ENCODE data around the gene TBC1D23. TPM values are rescaled to one million over a fixed set of nuclear protein-coding genes. Genes with fewer than 3 reads are reported as not detected.
"Not testable (repeated sequence)": the region's sequence is repeated elsewhere in the genome, so short reads cannot be mapped to it uniquely, and the experiment has no call there.

The TBC1D23 gene
- total and polyA plus RNA-seq, 11 donors: 13.6 to 41.7 (median 32.9) TPM

DNA sequence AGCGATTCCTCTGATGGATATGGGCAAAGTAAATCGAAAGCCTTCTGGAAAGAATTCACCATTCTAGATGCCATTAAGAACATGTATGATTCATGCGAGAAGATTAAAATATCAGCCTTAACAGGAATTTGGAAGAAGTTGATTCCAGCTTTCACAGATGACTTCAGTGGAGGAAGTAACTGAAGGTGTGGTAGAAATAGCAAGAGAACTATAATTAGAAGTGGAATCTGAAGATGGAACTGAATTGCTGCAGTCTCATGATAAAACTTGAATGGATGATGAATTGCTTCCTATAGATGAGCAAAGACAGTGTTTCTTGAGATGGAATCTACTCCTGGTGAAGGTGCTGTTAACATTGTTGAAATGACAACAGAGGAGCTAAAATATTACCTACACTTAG is 30.1 kb upstream of the TBC1D23 start:
- H3K27ac ChIP-seq: no peak overlapping the region
- DNase-seq: no peak
- H3K9me3 ChIP-seq: peaks cover 0 to 11% (median 0%) of the 10 kb centered on the region in 12 donors
- WGBS, 4 donors: 86 to 93% (median 90%) methylated on average over 3 of the region's 3 CpGs
- intact Hi-C loops (cut with DNase I): no loop called here
- H3K4me1 ChIP-seq: peaks cover 0 to 23% (median 10%) of the 10 kb centered on the region in 12 donors
- no peak overlapping the region for H3K4me3 ChIP-seq
- TF ChIP-seq, protein P1, sequence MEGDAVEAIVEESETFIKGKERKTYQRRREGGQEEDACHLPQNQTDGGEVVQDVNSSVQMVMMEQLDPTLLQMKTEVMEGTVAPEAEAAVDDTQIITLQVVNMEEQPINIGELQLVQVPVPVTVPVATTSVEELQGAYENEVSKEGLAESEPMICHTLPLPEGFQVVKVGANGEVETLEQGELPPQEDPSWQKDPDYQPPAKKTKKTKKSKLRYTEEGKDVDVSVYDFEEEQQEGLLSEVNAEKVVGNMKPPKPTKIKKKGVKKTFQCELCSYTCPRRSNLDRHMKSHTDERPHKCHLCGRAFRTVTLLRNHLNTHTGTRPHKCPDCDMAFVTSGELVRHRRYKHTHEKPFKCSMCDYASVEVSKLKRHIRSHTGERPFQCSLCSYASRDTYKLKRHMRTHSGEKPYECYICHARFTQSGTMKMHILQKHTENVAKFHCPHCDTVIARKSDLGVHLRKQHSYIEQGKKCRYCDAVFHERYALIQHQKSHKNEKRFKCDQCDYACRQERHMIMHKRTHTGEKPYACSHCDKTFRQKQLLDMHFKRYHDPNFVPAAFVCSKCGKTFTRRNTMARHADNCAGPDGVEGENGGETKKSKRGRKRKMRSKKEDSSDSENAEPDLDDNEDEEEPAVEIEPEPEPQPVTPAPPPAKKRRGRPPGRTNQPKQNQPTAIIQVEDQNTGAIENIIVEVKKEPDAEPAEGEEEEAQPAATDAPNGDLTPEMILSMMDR (IDR thresholded peaks at IDR 0.05): no peak
- no peak for TF ChIP-seq POLR2A (IDR thresholded peaks at IDR 0.05)
- H3K36me3 ChIP-seq: no peaks in the 10 kb centered on the region
- H3K27me3 ChIP-seq: no peaks in the 10 kb centered on the region
- ATAC-seq: no peak

DNA sequence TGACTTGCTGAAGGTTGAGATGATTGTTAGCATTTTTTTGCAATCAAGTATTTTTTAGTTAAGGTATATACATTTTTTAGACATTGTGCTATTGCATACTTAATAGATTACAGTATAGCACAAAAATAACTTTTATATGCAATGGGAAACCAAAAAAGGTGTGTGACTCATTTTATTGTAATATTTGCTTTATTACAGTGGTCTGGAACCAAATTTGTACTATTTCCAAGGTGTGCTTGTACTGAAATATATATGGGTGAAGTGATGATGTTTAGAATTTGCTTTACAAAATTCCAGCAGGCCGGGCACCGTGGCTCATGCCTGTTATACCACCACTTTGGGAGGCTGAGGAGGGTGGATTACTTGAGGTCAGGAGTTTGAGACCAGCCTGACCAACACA is 29.1 kb upstream of the TBC1D23 start:
- no peak for DNase-seq
- H3K4me1 ChIP-seq: peaks cover 0 to 20% (median 7%) of the 10 kb centered on the region in 12 donors
- TF ChIP-seq, protein P1 (IDR thresholded peaks at IDR 0.05): no peak
- H3K36me3 ChIP-seq: no peaks in the 10 kb centered on the region
- H3K4me3 ChIP-seq: no peak overlapping the region
- no peak for ATAC-seq
- intact Hi-C loops (cut with DNase I): no loop called here
- no peaks in the 10 kb centered on the region for H3K27me3 ChIP-seq
- 91 to 100% (median 97%) methylated on average over 2 of the region's 2 CpGs for WGBS, 4 donors
- H3K9me3 ChIP-seq: peaks cover 0 to 11% (median 0%) of the 10 kb centered on the region in 12 donors
- H3K27ac ChIP-seq: no peak overlapping the region

DNA sequence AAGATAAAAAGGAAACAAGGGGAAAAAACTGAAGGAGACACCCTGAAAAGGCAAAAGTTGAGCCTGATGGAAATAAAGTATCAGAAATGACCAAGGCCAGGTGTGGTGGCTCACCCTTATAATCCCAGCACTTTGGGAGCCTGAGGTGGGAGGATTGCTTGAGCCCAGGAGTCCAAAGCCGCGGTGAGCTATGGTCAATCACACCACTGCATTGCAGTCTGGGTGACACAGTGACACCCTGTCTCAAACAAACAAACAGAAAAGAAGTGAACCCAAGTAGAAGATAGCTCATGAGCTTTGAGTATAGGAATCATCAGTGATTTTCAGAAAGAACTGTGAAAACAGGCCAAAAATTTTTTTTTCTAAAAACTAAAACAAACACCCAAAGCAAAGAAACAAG is 26.4 kb upstream of the TBC1D23 start:
- Histone ChIP-seq H3K27ac (no peak overlapping the region), H3K9me3 (peaks cover 0 to 30% (median 13%) of the 10 kb centered on the region in 12 donors), H3K36me3 (no peaks in the 10 kb centered on the region), H3K4me1 (peaks cover 0 to 11% (median 0%) of the 10 kb centered on the region in 12 donors), H3K27me3 (no peaks in the 10 kb centered on the region), H3K4me3 (no peak overlapping the region)
- ATAC-seq (no peak), DNase-seq (no peak)
- WGBS, 4 donors: 80 to 91% (median 85%) methylated on average over 2 of the region's 2 CpGs
- intact Hi-C loops (cut with DNase I): no loop called here
- no peak for TF ChIP-seq POLR2A (IDR thresholded peaks at IDR 0.05)

DNA sequence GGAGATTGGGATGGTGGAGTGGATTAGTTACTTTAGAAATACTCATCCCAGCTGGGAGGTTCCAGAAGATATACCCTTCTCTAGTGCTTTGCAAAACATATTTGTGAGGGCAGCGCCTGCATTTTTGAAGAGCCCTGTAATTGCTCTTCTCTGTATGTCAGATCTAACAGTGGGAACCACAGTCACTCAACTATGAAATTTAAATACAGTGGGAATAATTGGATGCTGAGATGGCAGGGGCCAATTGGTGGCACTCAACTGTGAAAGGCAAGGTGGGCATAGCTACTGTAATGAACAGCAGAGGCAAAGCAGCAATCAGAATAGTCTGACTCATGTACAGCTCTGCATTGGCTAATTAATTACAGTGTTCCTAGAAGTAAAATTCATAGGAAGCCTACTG is 22.2 kb upstream of the TBC1D23 start:
- intact Hi-C loops (cut with DNase I): no loop called here

DNA sequence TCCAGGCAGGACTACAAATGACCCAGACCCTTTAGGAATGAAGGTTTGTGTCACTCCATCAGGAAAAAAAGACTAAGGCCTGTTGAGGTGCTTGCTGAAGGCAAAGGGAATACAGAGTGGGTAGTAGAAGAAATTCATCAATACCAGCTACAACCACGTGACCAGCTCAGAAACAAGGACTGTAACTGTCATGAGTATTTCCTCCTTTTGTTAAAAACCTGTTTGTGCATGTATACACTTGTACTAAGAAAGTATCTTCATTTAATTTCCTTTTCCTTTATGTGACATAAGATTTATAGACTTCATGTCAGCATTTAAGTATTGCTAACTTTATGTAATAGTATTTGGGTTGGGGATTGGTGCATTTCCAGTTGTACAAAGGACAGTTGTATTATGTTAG is 18.3 kb upstream of the TBC1D23 start:
- H3K36me3 ChIP-seq, ATAC-seq, H3K4me3 ChIP-seq, H3K27me3 ChIP-seq, H3K4me1 ChIP-seq, H3K27ac ChIP-seq, DNase-seq: not testable (repeated sequence)
- intact Hi-C loops (cut with DNase I): loop anchor here in 1 of 10 donors (10.0 kb wide), 1 partner anchor 68 kb away; no protein-coding TSS in a partner anchor
- 74 to 79% (median 76%) methylated on average over 1 of the region's 1 CpG for WGBS, 4 donors
- peaks cover 0 to 23% (median 14%) of the 10 kb centered on the region in 12 donors for H3K9me3 ChIP-seq

More for the DNA sequence above, 22.2 kb upstream of the TBC1D23 start:
- Histone ChIP-seq H3K4me3 (no peak overlapping the region), H3K27me3 (no peaks in the 10 kb centered on the region), H3K36me3 (no peaks in the 10 kb centered on the region), H3K9me3 (peaks cover 0 to 23% (median 14%) of the 10 kb centered on the region in 12 donors), H3K27ac (no peak overlapping the region), H3K4me1 (peaks cover 0 to 11% (median 0%) of the 10 kb centered on the region in 12 donors)
- WGBS, 4 donors: 98 to 100% (median 100%) methylated on average over 1 of the region's 1 CpG
- TF ChIP-seq POLR2A (IDR thresholded peaks at IDR 0.05): no peak
- TF ChIP-seq, protein P1 (IDR thresholded peaks at IDR 0.05): no peak
- ATAC-seq (no peak), DNase-seq (no peak)

All from heart left ventricle (tissue), 16 donors.